NCI-H1436 (cell line): ENCODE data around the gene ZNF766.
"Not testable (repeated sequence)": the region's sequence is repeated elsewhere in the genome, so short reads cannot be mapped to it uniquely, and the experiment has no call there.

Experiments used
- DNase-seq: peaks from one replicate; lab custom pipeline; 2025; lab: John Stamatoyannopoulos, UW

Gene ZNF766

GRCh38 chr19:52275988-52276387 is 6.6 kb downstream of the ZNF766 start:
- DNase-seq: no peak

GRCh38 chr19:52277471-52277870 is 8.1 kb downstream of the ZNF766 start:
- no peak for DNase-seq

- no peak for DNase-seq
Observed at GRCh38 chr19:52286256-52286655, 16.9 kb downstream of the ZNF766 start.

- no peak for DNase-seq
Observed at GRCh38 chr19:52291781-52292180, 22.4 kb downstream of the ZNF766 start.

- DNase-seq: not testable (repeated sequence)
Observed at GRCh38 chr19:52292946-52293345, 23.6 kb downstream of the ZNF766 start.

GRCh38 chr19:52296400-52296772 is 27.0 kb downstream of the ZNF766 start:
- DNase-seq: no peak

- peak; percentile 86 for DNase-seq
Observed at GRCh38 chr19:52296773-52297600, 27.6 kb downstream of the ZNF766 start, which contains the start of gene ZNF480. ZNF480 (plus strand) TSS chr19:52297169; CDS start chr19:52300413, 3,244 bp downstream.

GRCh38 chr19:52297601-52298364 is 28.4 kb downstream of the ZNF766 start:
- DNase-seq: no peak

- DNase-seq: no peak
Observed at GRCh38 chr19:52307275-52307674, 37.9 kb downstream of the ZNF766 start.

GRCh38 chr19:52322429-52322828 is 53.0 kb downstream of the ZNF766 start:
- no peak for DNase-seq

- no peak for DNase-seq
Observed at GRCh38 chr19:52331757-52332156, 62.4 kb downstream of the ZNF766 start.

GRCh38 chr19:52335768-52336116 is 66.4 kb downstream of the ZNF766 start:
- no peak for DNase-seq

GRCh38 chr19:52336117-52336790 is 66.9 kb downstream of the ZNF766 start, which contains the start of gene ZNF610:
ZNF610 (plus strand) TSS chr19:52336243; CDS start chr19:52349173, 12,930 bp downstream.
- DNase-seq: peak; percentile 95

- peak; percentile 20 for DNase-seq
Observed at GRCh38 chr19:52336791-52337381, 67.5 kb downstream of the ZNF766 start.

GRCh38 chr19:52339022-52339421 is 69.6 kb downstream of the ZNF766 start:
- DNase-seq: not testable (repeated sequence)

GRCh38 chr19:52343548-52343947 is 74.2 kb downstream of the ZNF766 start:
- DNase-seq: no peak

- DNase-seq: no peak
Observed at GRCh38 chr19:52345162-52345561, 75.8 kb downstream of the ZNF766 start.
